ENCODE results near the gene SH3BGRL3. TPM values are rescaled to one million over a fixed set of nuclear protein-coding genes. Genes with fewer than 3 reads are reported as not detected.

SH3BGRL3 gene
- total RNA-seq, 1 donor from 2014 or later: 324 TPM

- peaks cover 5% of the 10 kb centered on the region for H3K4me1 ChIP-seq (ENCODE audit: insufficient read depth, low read length)
- DNase-seq (ENCODE audit: low read depth): no peak
- H3K4me2 ChIP-seq (ENCODE audit: low read length): no peak within 1 kb of the TSS
- no peaks in the 10 kb centered on the region for H3K9me3 ChIP-seq (ENCODE audit: insufficient read depth, low read depth, low read length)
- H3K9ac ChIP-seq (ENCODE audit: low read length): no peak within 1 kb of the TSS
- Mint-ChIP-seq H3K27me3 (ENCODE audit: low read depth, unreplicated experiment) (peaks cover 16% of the 10 kb centered on the region), H3K36me3 (ENCODE audit: low read depth, unreplicated experiment) (peaks cover 3% of the 10 kb centered on the region), H3K27ac (ENCODE audit: unreplicated experiment) (no peak within 1 kb of the TSS), H3K4me1 (ENCODE audit: low read depth, unreplicated experiment) (peaks cover 7% of the 10 kb centered on the region), H3K4me3 (ENCODE audit: unreplicated experiment) (no peak within 1 kb of the TSS), H3K9me3 (ENCODE audit: unreplicated experiment) (no peaks in the 10 kb centered on the region)
- H3K27me3 ChIP-seq (ENCODE audit: insufficient read depth, low read length): peaks cover 3% of the 10 kb centered on the region
- TF ChIP-seq, protein P1, sequence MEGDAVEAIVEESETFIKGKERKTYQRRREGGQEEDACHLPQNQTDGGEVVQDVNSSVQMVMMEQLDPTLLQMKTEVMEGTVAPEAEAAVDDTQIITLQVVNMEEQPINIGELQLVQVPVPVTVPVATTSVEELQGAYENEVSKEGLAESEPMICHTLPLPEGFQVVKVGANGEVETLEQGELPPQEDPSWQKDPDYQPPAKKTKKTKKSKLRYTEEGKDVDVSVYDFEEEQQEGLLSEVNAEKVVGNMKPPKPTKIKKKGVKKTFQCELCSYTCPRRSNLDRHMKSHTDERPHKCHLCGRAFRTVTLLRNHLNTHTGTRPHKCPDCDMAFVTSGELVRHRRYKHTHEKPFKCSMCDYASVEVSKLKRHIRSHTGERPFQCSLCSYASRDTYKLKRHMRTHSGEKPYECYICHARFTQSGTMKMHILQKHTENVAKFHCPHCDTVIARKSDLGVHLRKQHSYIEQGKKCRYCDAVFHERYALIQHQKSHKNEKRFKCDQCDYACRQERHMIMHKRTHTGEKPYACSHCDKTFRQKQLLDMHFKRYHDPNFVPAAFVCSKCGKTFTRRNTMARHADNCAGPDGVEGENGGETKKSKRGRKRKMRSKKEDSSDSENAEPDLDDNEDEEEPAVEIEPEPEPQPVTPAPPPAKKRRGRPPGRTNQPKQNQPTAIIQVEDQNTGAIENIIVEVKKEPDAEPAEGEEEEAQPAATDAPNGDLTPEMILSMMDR (IDR thresholded peaks at IDR 0.05; ENCODE audit: insufficient read depth, low read depth, low read length): no peak
- no peak for TF ChIP-seq EZH2 (IDR thresholded peaks at IDR 0.05; ENCODE audit: insufficient read depth, low read length)
- H4K20me1 ChIP-seq (ENCODE audit: insufficient read depth, low read length): no peaks in the 10 kb centered on the region
- no peaks in the 10 kb centered on the region for H3K79me2 ChIP-seq (ENCODE audit: insufficient read depth, low read length)
- no peak within 1 kb of the TSS for H3K4me3 ChIP-seq (ENCODE audit: insufficient read depth, low read depth, low read length)
- no peak for FAIRE-seq
- H3K27ac ChIP-seq (ENCODE audit: low read depth, low read length): no peak within 1 kb of the TSS
- no peaks in the 10 kb centered on the region for H3K36me3 ChIP-seq (ENCODE audit: insufficient read depth, low read length)
- H2AFZ ChIP-seq (ENCODE audit: low read depth, low read length): no peak within 1 kb of the TSS
Measured at GRCh38 chr1:26317612-26318337, 37.9 kb downstream of the SH3BGRL3 start, which contains the start of gene CD52. Gene CD52, plus strand, starts transcription at chr1:26317958. Its CDS starts 60 bp downstream, at chr1:26318018.

- Histone ChIP-seq H3K79me2 (ENCODE audit: insufficient read depth, low read length) (no peaks in the 10 kb centered on the region), H3K4me2 (ENCODE audit: low read length) (no peak overlapping the region), H3K9me3 (ENCODE audit: insufficient read depth, low read depth, low read length) (no peaks in the 10 kb centered on the region), H2AFZ (ENCODE audit: low read depth, low read length) (no peak overlapping the region), H3K27ac (ENCODE audit: low read depth, low read length) (no peak overlapping the region), H3K4me1 (ENCODE audit: insufficient read depth, low read length) (peaks cover 5% of the 10 kb centered on the region), H3K4me3 (ENCODE audit: insufficient read depth, low read depth, low read length) (no peak overlapping the region), H3K9ac (ENCODE audit: low read length) (no peak overlapping the region), H4K20me1 (ENCODE audit: insufficient read depth, low read length) (no peaks in the 10 kb centered on the region), H3K36me3 (ENCODE audit: insufficient read depth, low read length) (no peaks in the 10 kb centered on the region), H3K27me3 (ENCODE audit: insufficient read depth, low read length) (peaks cover 3% of the 10 kb centered on the region)
- FAIRE-seq: no peak
- H3K27me3 Mint-ChIP-seq (ENCODE audit: low read depth, unreplicated experiment): peaks cover 11% of the 10 kb centered on the region
- DNase-seq (ENCODE audit: low read depth): no peak
- H3K27ac Mint-ChIP-seq (ENCODE audit: unreplicated experiment): no peak overlapping the region
- no peaks in the 10 kb centered on the region for H3K9me3 Mint-ChIP-seq (ENCODE audit: unreplicated experiment)
- no peak for TF ChIP-seq EZH2 (IDR thresholded peaks at IDR 0.05; ENCODE audit: insufficient read depth, low read length)
- TF ChIP-seq, protein P1 (IDR thresholded peaks at IDR 0.05; ENCODE audit: insufficient read depth, low read depth, low read length): no peak
- peaks cover 7% of the 10 kb centered on the region for H3K4me1 Mint-ChIP-seq (ENCODE audit: low read depth, unreplicated experiment)
- no peak overlapping the region for H3K4me3 Mint-ChIP-seq (ENCODE audit: unreplicated experiment)
- H3K36me3 Mint-ChIP-seq (ENCODE audit: low read depth, unreplicated experiment): peaks cover 3% of the 10 kb centered on the region
Measured at GRCh38 chr1:26318338-26319064, 38.6 kb downstream of the SH3BGRL3 start.

Data from astrocyte (in vitro differentiated cells and primary cell).